ENCODE data around the gene EMP3. TPM values are rescaled to one million over a fixed set of nuclear protein-coding genes. Genes with fewer than 3 reads are reported as not detected.

The EMP3 gene
- total and polyA plus RNA-seq, 9 of the 15 experiments (the other 6 are each of a cell fraction or from before 2014, with no cell fraction given), result 123 to 386 (median 296) TPM

GRCh38 chr19:48325265-48325910 lies at the start of gene EMP3 (continued):
- TF ChIP-seq HMGXB4 (CRISPR knock-in tag; IDR thresholded peaks at IDR 0.05), result no peak
- TF ChIP-seq ZNF398 (CRISPR knock-in tag; IDR thresholded peaks at IDR 0.05), result no peak
- no peak for TF ChIP-seq CTCFL (IDR thresholded peaks at IDR 0.05; ENCODE audit: borderline replicate concordance, insufficient read depth, low read depth, low read length, poor library complexity, severe bottlenecking)
- TF ChIP-seq HNRNPK (IDR thresholded peaks at IDR 0.05; ENCODE audit: low read depth, low read length, poor library complexity, severe bottlenecking), result no peak
- no peak for TF ChIP-seq ZZZ3 (IDR thresholded peaks at IDR 0.05)
- no peak for TF ChIP-seq ZNF696 (CRISPR knock-in tag; conservative IDR thresholded peaks at IDR 0.05)
- no peak for TF ChIP-seq MCM7 (IDR thresholded peaks at IDR 0.05)
- no peak for TF ChIP-seq NR0B1 (IDR thresholded peaks at IDR 0.05; ENCODE audit: partially characterized antibody)
- peak; percentile 8 for TF ChIP-seq SMAD1 (IDR thresholded peaks at IDR 0.05; ENCODE audit: low read depth, low read length, partially characterized antibody)
- TF ChIP-seq SMAD4 (CRISPR knock-in tag; conservative IDR thresholded peaks at IDR 0.05), result peak; percentile 42; the same call in 1 of the 2 replicates
- TF ChIP-seq ZNF589 (CRISPR knock-in tag; IDR thresholded peaks at IDR 0.05; ENCODE audit: low read depth), result no peak
- no peak for TF ChIP-seq HNRNPH1 (optimal IDR thresholded peaks at IDR 0.05; ENCODE audit: low read depth, low read length)
- TF ChIP-seq ZKSCAN8 (CRISPR knock-in tag; IDR thresholded peaks at IDR 0.05), result no peak
- no peak for TF ChIP-seq TEAD2 (tag; IDR thresholded peaks at IDR 0.05)
- peak; percentile 79 for TF ChIP-seq POLR2AphosphoS5 (IDR thresholded peaks at IDR 0.05; ENCODE audit: control insufficient read depth, insufficient read depth, low read depth, low read length)
- no peak for TF ChIP-seq IRF1 (CRISPR knock-in tag; IDR thresholded peaks at IDR 0.05; ENCODE audit: borderline replicate concordance)
- no peak for TF ChIP-seq ZNF766 (CRISPR knock-in tag; conservative IDR thresholded peaks at IDR 0.05)

Measured in K562 (cell line).